Measurements from ENCODE around the gene ABCF2. TPM values are rescaled to one million over a fixed set of nuclear protein-coding genes. Genes with fewer than 3 reads are reported as not detected.
A peak's percentile ranks its signal among the peaks of the same experiment; 100 is the strongest.

Gene ABCF2
- polyA plus RNA-seq, 3 donors, result 18.0 to 22.0 (median 21.1) TPM

DNA sequence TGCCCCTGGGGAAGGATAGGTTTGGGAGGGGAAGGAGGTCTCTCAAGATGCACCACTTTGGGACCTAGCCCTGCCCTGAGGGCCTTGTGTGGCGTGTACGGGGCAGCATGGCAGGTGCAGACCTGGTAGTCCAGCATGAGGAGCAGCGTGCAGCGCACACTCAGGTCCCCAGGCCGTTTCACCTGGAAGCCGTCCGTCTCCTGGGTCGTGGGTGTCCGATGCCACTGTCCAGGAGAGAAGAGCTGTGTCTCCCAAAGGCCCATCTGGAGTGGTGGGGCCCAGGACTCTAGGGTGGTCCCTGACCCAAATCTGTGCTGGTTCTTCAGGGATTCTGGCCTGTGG, 14.7 kb upstream of the ABCF2 start:
- H3K4me2 ChIP-seq (replicated peaks; ENCODE audit: extremely low read depth, low read length, poor library complexity, severe bottlenecking), result no peak overlapping the region
- H3K27me3 ChIP-seq (ENCODE audit: control insufficient read depth in 2 of 2, insufficient read depth in 2 of 2, low read length in 2 of 2), result peaks cover 18 to 28% of the 10 kb centered on the region in 2 donors
- H3K27me3 Mint-ChIP-seq (ENCODE audit: low read depth in 3 of 3), result peaks cover 21 to 43% (median 37%) of the 10 kb centered on the region in 3 donors
- H2AFZ ChIP-seq (ENCODE audit: insufficient read depth, low read depth, low read length, poor library complexity, severe bottlenecking), result no peak overlapping the region
- peaks cover 2% of the 10 kb centered on the region for H3K79me2 ChIP-seq (ENCODE audit: insufficient read depth, low read length)
- peaks cover 28 to 38% of the 10 kb centered on the region in 2 donors for H3K4me1 ChIP-seq (ENCODE audit: control insufficient read depth in 1 of 2, insufficient read depth in 2 of 2, low read length in 2 of 2)
- intact Hi-C loops (cut with micrococcal nuclease), result loop anchor here in 1 of 2 donors (2.0 kb wide), 1 partner anchor 15 kb away; the partner anchor contains the start of gene ABCF2
- peaks cover 53 to 68% of the 10 kb centered on the region in 2 donors for H3K36me3 Mint-ChIP-seq
- no peak overlapping the region for H3K4me3 Mint-ChIP-seq
- H3K27ac ChIP-seq (ENCODE audit: low read depth in 1 of 2, low read length in 2 of 2), result no peak overlapping the region
- WGBS (ENCODE audit: insufficient coverage), result 94% methylated on average over 9 of the region's 9 CpGs
- peaks cover 37% of the 10 kb centered on the region for H3K4me1 Mint-ChIP-seq
- H3K9ac ChIP-seq (ENCODE audit: insufficient read depth, low read length, poor library complexity, severe bottlenecking), result no peak overlapping the region
- TF ChIP-seq, protein P1, sequence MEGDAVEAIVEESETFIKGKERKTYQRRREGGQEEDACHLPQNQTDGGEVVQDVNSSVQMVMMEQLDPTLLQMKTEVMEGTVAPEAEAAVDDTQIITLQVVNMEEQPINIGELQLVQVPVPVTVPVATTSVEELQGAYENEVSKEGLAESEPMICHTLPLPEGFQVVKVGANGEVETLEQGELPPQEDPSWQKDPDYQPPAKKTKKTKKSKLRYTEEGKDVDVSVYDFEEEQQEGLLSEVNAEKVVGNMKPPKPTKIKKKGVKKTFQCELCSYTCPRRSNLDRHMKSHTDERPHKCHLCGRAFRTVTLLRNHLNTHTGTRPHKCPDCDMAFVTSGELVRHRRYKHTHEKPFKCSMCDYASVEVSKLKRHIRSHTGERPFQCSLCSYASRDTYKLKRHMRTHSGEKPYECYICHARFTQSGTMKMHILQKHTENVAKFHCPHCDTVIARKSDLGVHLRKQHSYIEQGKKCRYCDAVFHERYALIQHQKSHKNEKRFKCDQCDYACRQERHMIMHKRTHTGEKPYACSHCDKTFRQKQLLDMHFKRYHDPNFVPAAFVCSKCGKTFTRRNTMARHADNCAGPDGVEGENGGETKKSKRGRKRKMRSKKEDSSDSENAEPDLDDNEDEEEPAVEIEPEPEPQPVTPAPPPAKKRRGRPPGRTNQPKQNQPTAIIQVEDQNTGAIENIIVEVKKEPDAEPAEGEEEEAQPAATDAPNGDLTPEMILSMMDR (IDR thresholded peaks at IDR 0.05), result no peak
- H3K27ac Mint-ChIP-seq, result no peak overlapping the region
- no peak for DNase-seq
- H3K4me3 ChIP-seq (replicated peaks in 1 of 3; ENCODE audit: low read depth in 2 of 3, low read length in 3 of 3), result no peak overlapping the region
- H4K20me1 ChIP-seq (ENCODE audit: insufficient read depth, low read length), result peaks cover 98% of the 10 kb centered on the region
- H3K9me3 ChIP-seq (replicated peaks in 1 of 2; ENCODE audit: control insufficient read depth in 1 of 2, insufficient read depth in 1 of 2, low read length in 2 of 2), result no peaks in the 10 kb centered on the region
- peaks cover 50 to 52% of the 10 kb centered on the region in 2 donors for H3K36me3 ChIP-seq (replicated peaks in 1 of 2; ENCODE audit: control insufficient read depth in 1 of 2, insufficient read depth in 2 of 2, low read length in 2 of 2)
- H3K9me3 Mint-ChIP-seq, result peaks cover 0 to 11% (median 0%) of the 10 kb centered on the region in 7 donors

DNA sequence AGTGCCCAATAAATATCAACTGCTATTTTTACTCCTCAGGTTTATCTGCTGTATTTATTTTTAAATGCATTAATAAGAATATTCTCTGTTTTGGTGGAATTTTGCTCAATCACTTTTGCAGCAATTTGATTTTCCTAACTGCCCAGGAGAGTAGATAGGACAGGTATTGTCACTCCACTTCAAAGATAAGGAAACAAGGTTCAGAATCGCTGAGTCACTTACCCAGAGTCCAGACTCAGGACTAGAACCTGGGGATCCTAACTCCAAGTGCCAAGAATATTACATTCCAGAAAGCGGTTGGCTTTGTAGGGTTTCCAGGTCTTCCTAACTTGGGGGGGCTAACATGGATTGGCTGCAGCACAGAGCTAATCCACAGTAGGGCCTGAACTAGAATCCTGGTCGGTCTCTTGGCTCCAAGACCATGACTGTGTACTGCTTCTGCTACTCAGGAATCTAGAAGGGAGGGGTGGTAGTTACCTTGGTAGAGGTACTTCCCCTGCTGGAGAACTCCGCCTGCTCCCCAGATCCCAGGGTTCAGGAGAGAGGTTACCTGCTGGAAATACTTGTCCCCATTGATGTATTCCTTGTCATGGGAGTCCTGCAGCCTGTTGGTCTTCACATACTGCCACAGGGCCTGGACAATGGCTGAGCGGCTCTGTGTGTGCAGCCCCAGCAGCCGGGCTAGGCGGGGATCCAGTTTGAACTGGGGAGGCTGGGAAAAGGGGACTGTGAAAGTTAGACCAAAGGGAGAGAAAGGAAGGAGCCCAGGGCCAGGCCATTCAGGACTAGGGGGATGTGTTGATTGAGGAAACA, 14.1 kb upstream of the ABCF2 start:
- Mint-ChIP-seq H3K36me3 (peaks cover 55 to 70% of the 10 kb centered on the region in 2 donors), H3K9me3 (peaks cover 0 to 7% (median 0%) of the 10 kb centered on the region in 7 donors), H3K4me3 (peak overlapping the region in 1 of 2 donors; percentile 32), H3K27me3 (ENCODE audit: low read depth in 3 of 3) (peaks cover 17 to 37% (median 31%) of the 10 kb centered on the region in 3 donors), H3K4me1 (peaks cover 32% of the 10 kb centered on the region), H3K27ac (no peak overlapping the region)
- Histone ChIP-seq H3K9ac (ENCODE audit: insufficient read depth, low read length, poor library complexity, severe bottlenecking) (no peak overlapping the region), H2AFZ (ENCODE audit: insufficient read depth, low read depth, low read length, poor library complexity, severe bottlenecking) (no peak overlapping the region), H3K4me1 (ENCODE audit: control insufficient read depth in 1 of 2, insufficient read depth in 2 of 2, low read length in 2 of 2) (peaks cover 28 to 38% of the 10 kb centered on the region in 2 donors), H3K36me3 (replicated peaks in 1 of 2; ENCODE audit: control insufficient read depth in 1 of 2, insufficient read depth in 2 of 2, low read length in 2 of 2) (peaks cover 56 to 58% of the 10 kb centered on the region in 2 donors), H3K27ac (ENCODE audit: low read depth in 1 of 2, low read length in 2 of 2) (no peak overlapping the region), H3K79me2 (ENCODE audit: insufficient read depth, low read length) (peaks cover 7% of the 10 kb centered on the region), H3K4me2 (replicated peaks; ENCODE audit: extremely low read depth, low read length, poor library complexity, severe bottlenecking) (no peak overlapping the region), H3K4me3 (replicated peaks in 1 of 3; ENCODE audit: low read depth in 2 of 3, low read length in 3 of 3) (no peak overlapping the region), H3K27me3 (ENCODE audit: control insufficient read depth in 2 of 2, insufficient read depth in 2 of 2, low read length in 2 of 2) (peaks cover 12 to 22% of the 10 kb centered on the region in 2 donors), H4K20me1 (ENCODE audit: insufficient read depth, low read length) (peaks cover 98% of the 10 kb centered on the region), H3K9me3 (replicated peaks in 1 of 2; ENCODE audit: control insufficient read depth in 1 of 2, insufficient read depth in 1 of 2, low read length in 2 of 2) (no peaks in the 10 kb centered on the region)
- 96% methylated on average over 6 of the region's 7 CpGs for WGBS (ENCODE audit: insufficient coverage)
- TF ChIP-seq, protein P1 (IDR thresholded peaks at IDR 0.05), result no peak
- intact Hi-C loops (cut with micrococcal nuclease), result no loop called here
- no peak for DNase-seq

Measured in CD14-positive monocyte (primary cell).